ENCODE results near the gene DUSP22.

GRCh38 chr6:397604-398003, 105.3 kb downstream of the DUSP22 start:
- TF ChIP-seq, protein P1, sequence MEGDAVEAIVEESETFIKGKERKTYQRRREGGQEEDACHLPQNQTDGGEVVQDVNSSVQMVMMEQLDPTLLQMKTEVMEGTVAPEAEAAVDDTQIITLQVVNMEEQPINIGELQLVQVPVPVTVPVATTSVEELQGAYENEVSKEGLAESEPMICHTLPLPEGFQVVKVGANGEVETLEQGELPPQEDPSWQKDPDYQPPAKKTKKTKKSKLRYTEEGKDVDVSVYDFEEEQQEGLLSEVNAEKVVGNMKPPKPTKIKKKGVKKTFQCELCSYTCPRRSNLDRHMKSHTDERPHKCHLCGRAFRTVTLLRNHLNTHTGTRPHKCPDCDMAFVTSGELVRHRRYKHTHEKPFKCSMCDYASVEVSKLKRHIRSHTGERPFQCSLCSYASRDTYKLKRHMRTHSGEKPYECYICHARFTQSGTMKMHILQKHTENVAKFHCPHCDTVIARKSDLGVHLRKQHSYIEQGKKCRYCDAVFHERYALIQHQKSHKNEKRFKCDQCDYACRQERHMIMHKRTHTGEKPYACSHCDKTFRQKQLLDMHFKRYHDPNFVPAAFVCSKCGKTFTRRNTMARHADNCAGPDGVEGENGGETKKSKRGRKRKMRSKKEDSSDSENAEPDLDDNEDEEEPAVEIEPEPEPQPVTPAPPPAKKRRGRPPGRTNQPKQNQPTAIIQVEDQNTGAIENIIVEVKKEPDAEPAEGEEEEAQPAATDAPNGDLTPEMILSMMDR (conservative IDR thresholded peaks at IDR 0.05) = no peak
- TF ChIP-seq ZFX (IDR thresholded peaks at IDR 0.05) = no peak
